H9 (cell line): ENCODE data around the gene TECTA. TPM values are rescaled to one million over a fixed set of nuclear protein-coding genes. Genes with fewer than 3 reads are reported as not detected.

Source experiments
- DNase-seq: peaks from one replicate; pipeline ENCODE4 v3.0.0-alpha.2; 2017
- H2AFZ ChIP-seq: one replicate; pipeline ENCODE4 v1.6.1; 2013; ENCODE audit warnings: mild to moderate bottlenecking, low read length, control low read depth, moderate library complexity
- H2AK5ac ChIP-seq: 2 replicates; pipeline ENCODE4 v1.6.1; 2013; ENCODE audit warnings: low read length, control low read depth, mixed read lengths; ENCODE audit not compliant: insufficient read length
- H2BK120ac ChIP-seq: one replicate; pipeline ENCODE4 v1.6.1; 2013; ENCODE audit warnings: low read depth, mild to moderate bottlenecking, low read length, control low read depth, inconsistent platforms; ENCODE audit not compliant: poor library complexity, severe bottlenecking
- H2BK12ac ChIP-seq: 2 replicates; pipeline ENCODE4 v1.6.1; 2013; ENCODE audit warnings: low read length, control low read depth, mixed read lengths, low read depth; ENCODE audit not compliant: insufficient read length
- H2BK15ac ChIP-seq: 2 replicates; pipeline ENCODE4 v1.6.1; 2013; ENCODE audit warnings: low read depth, low read length, control low read depth
- H2BK20ac ChIP-seq: one replicate; pipeline ENCODE4 v1.6.1; 2013; ENCODE audit warnings: low read depth, mild to moderate bottlenecking, low read length, control low read depth, inconsistent platforms; ENCODE audit not compliant: poor library complexity, severe bottlenecking
- H2BK5ac ChIP-seq: 2 replicates; pipeline ENCODE4 v1.6.1; 2013; ENCODE audit warnings: low read length, control low read depth, mixed read lengths; ENCODE audit not compliant: insufficient read length
- H3K14ac ChIP-seq: 2 replicates; pipeline ENCODE4 v1.6.1; 2013; ENCODE audit warnings: low read length, control low read depth; ENCODE audit not compliant: insufficient read depth
- H3K18ac ChIP-seq: 2 replicates; pipeline ENCODE4 v1.6.1; 2013; ENCODE audit warnings: low read depth, mild to moderate bottlenecking, mixed read lengths, low read length, control low read depth; ENCODE audit not compliant: insufficient read length
- H3K23ac ChIP-seq: 2 replicates; pipeline ENCODE4 v1.6.1; 2013; ENCODE audit warnings: low read length, control low read depth, mixed read lengths, low read depth; ENCODE audit not compliant: insufficient read length
- H3K23me2 ChIP-seq: 2 replicates; pipeline ENCODE4 v1.6.1; 2013; ENCODE audit warnings: low read depth, mild to moderate bottlenecking, mixed read lengths, low read length, control low read depth; ENCODE audit not compliant: insufficient read length, poor library complexity, severe bottlenecking
- H3K27ac ChIP-seq: 2 replicates; pipeline ENCODE4 v1.5.1; 2013; ENCODE audit warnings: low read length, control low read depth, mixed read lengths, low read depth; ENCODE audit not compliant: insufficient read length
- H3K27me3 ChIP-seq: 2 replicates; pipeline ENCODE4 v1.6.1; 2013; ENCODE audit warnings: low read length, control low read depth, inconsistent platforms; ENCODE audit not compliant: insufficient read depth
- H3K4ac ChIP-seq: 2 replicates; pipeline ENCODE4 v1.6.1; 2013; ENCODE audit warnings: low read depth, mild to moderate bottlenecking, control low read depth, inconsistent platforms, low read length, moderate library complexity
- H3K4me1 ChIP-seq: 2 replicates; pipeline ENCODE4 v1.6.1; 2013; ENCODE audit warnings: low read length, control low read depth, inconsistent platforms; ENCODE audit not compliant: insufficient read depth
- H3K4me2 ChIP-seq: 2 replicates; pipeline ENCODE4 v1.6.1; 2013; ENCODE audit warnings: low read length, control low read depth, mixed read lengths; ENCODE audit not compliant: insufficient read length, insufficient read depth
- H3K56ac ChIP-seq: 2 replicates; pipeline ENCODE4 v1.6.1; 2013; ENCODE audit warnings: low read depth, mild to moderate bottlenecking, mixed read lengths, low read length, control low read depth; ENCODE audit not compliant: insufficient read length
- H3K79me1 ChIP-seq: 2 replicates; pipeline ENCODE4 v1.6.1; 2013; ENCODE audit warnings: low read depth, mild to moderate bottlenecking, moderate library complexity, low read length, control low read depth, inconsistent platforms; ENCODE audit not compliant: insufficient read depth, poor library complexity, severe bottlenecking
- H3K79me2 ChIP-seq: 2 replicates; pipeline ENCODE4 v1.6.1; 2013; ENCODE audit warnings: low read length, control low read depth, inconsistent platforms; ENCODE audit not compliant: insufficient read depth
- H3K9ac ChIP-seq: 2 replicates; pipeline ENCODE4 v1.6.1; 2013; ENCODE audit warnings: low read length, control low read depth, mixed read lengths; ENCODE audit not compliant: insufficient read length; ENCODE audit errors: extremely low read depth
- H3K9me3 ChIP-seq: one replicate; pipeline ENCODE4 v1.6.1; 2013; ENCODE audit warnings: low read depth, low read length, inconsistent platforms; ENCODE audit not compliant: control insufficient read depth
- H3T11ph ChIP-seq: one replicate; pipeline ENCODE4 v1.6.1; 2013; ENCODE audit warnings: mild to moderate bottlenecking, low read length, control low read depth, inconsistent platforms
- H4K20me1 ChIP-seq: one replicate; pipeline ENCODE4 v1.6.1; 2013; ENCODE audit not compliant: control insufficient read depth, insufficient read length, insufficient read depth
- H4K5ac ChIP-seq: 2 replicates; pipeline ENCODE4 v1.6.1; 2013; ENCODE audit warnings: low read depth, mild to moderate bottlenecking, mixed read lengths, low read length, control low read depth; ENCODE audit not compliant: insufficient read length
- H4K8ac ChIP-seq: replicated peaks from 2 replicates; pipeline ENCODE4 v1.6.1; 2013; ENCODE audit warnings: low read length, control low read depth, mixed read lengths, low read depth; ENCODE audit not compliant: insufficient read length
- H4K91ac ChIP-seq: 2 replicates; pipeline ENCODE4 v1.6.1; 2013; ENCODE audit warnings: low read depth, mild to moderate bottlenecking, moderate library complexity, mixed read lengths, low read length, control low read depth; ENCODE audit not compliant: insufficient read length
- H3K27ac Mint-ChIP-seq, 3 experiments: 2 replicates in 2 of 3; 3 replicates in 1 of 3; pipeline ENCODE4 v1.8.0; 2020 to 2021; ENCODE audit warnings: mixed read lengths in 3 of 3, mild to moderate bottlenecking in 1 of 3, moderate library complexity in 1 of 3
- H3K27me3 Mint-ChIP-seq: 2 replicates; pipeline ENCODE4 v1.8.0; 2021; ENCODE audit warnings: low read depth, mild to moderate bottlenecking, moderate library complexity, mixed read lengths
- H3K36me3 Mint-ChIP-seq, 3 experiments: 2 replicates in 2 of 3; 3 replicates in 1 of 3; pipeline ENCODE4 v1.8.0; 2020 to 2021; ENCODE audit warnings: low read depth in 3 of 3, mixed read lengths in 3 of 3; ENCODE audit not compliant: insufficient read depth in 1 of 3
- H3K4me1 Mint-ChIP-seq, 2 experiments: 2 replicates each; pipeline ENCODE4 v1.8.0; 2020; ENCODE audit warnings: mixed read lengths in 2 of 2
- H3K4me3 Mint-ChIP-seq, 2 experiments: 2 replicates in 1 of 2; 3 replicates in 1 of 2; pipeline ENCODE4 v1.8.0; 2020 to 2021; ENCODE audit warnings: mild to moderate bottlenecking in 2 of 2, mixed read lengths in 2 of 2, moderate library complexity in 1 of 2
- H3K9me3 Mint-ChIP-seq, 2 experiments: 2 replicates in 1 of 2; 3 replicates in 1 of 2; pipeline ENCODE4 v1.8.0; 2020; ENCODE audit warnings: mild to moderate bottlenecking in 2 of 2, mixed read lengths in 2 of 2, moderate library complexity in 1 of 2
- CTCF ChIP-seq: fragments of 200-600 bp; sonication (generic); conservative IDR thresholded peaks from 3 replicates; pipeline ENCODE4 v1.8.0; 2021; ENCODE audit warnings: antibody characterized with exemption, mild to moderate bottlenecking
- WGBS: extraction: QIAGEN DNeasy Blood & Tissue Kit; methylation state at CpG from one replicate; pipeline ENCODE4 v1.1.7; 2013; ENCODE audit warnings: missing lambda C conversion rate, low lambda C conversion rate, mixed read lengths; ENCODE audit not compliant: insufficient read length; ENCODE audit errors: extremely low coverage; 5-methylcytosine and 5-hydroxymethylcytosine counted together
- total RNA-seq: library from RNA; stranded (reverse); gene quantifications from 2 replicates; pipeline ENCODE4 v1.2.1, GENCODE V29; 2021

Gene TECTA
- total RNA-seq, 1 experiment from 2014 or later = 0.66 TPM

- Histone ChIP-seq H2BK15ac (no peak overlapping the region), H4K91ac (no peak overlapping the region), H2BK5ac (no peak overlapping the region), H3K9me3 (peaks cover 21% of the 10 kb centered on the region), H2BK12ac (no peak overlapping the region), H2BK20ac (no peak overlapping the region), H4K20me1 (no peaks in the 10 kb centered on the region), H3T11ph (no peak overlapping the region), H4K8ac (no peak overlapping the region), H3K4me1 (0 out of 2 replicates have a peak, but pooled peaks cover 4% of the 10 kb centered on the region), H2AFZ (no peak overlapping the region), H3K4ac (no peak overlapping the region), H3K56ac (no peak overlapping the region), H4K5ac (no peak overlapping the region), H3K23me2 (no peaks in the 10 kb centered on the region), H3K79me1 (no peaks in the 10 kb centered on the region), H2BK120ac (no peak overlapping the region), H3K79me2 (no peaks in the 10 kb centered on the region), H3K9ac (no peak overlapping the region), H3K23ac (no peak overlapping the region), H3K27ac (no peak overlapping the region), H3K14ac (no peak overlapping the region), H3K18ac (no peak overlapping the region), H3K27me3 (no peaks in the 10 kb centered on the region), H3K4me2 (no peak overlapping the region), H2AK5ac (no peak overlapping the region)
- peaks cover 3% of the 10 kb centered on the region; the same call in 1 of the 2 replicates for H3K27me3 Mint-ChIP-seq
- no peak for TF ChIP-seq CTCF
- WGBS = no CpG with 5 or more reads among the region's 6 CpGs
- H3K9me3 Mint-ChIP-seq = peaks cover 24 to 26% of the 10 kb centered on the region in 2 experiments
- DNase-seq = no peak
- H3K4me3 Mint-ChIP-seq = no peak overlapping the region
- H3K4me1 Mint-ChIP-seq = peaks cover 10 to 14% of the 10 kb centered on the region in 2 experiments
- no peak overlapping the region for H3K27ac Mint-ChIP-seq
- H3K36me3 Mint-ChIP-seq = peaks cover 3 to 32% (median 6%) of the 10 kb centered on the region in 3 experiments; a peak in 4 of 7 replicates
These were observed 22.5 kb downstream of the TECTA start for GRCh38 chr11:121123496-121124069.
